Neutrophil (primary cell): Measurements from ENCODE around the gene HERPUD2.
"Not testable (repeated sequence)": the region's sequence is repeated elsewhere in the genome, so short reads cannot be mapped to it uniquely, and the experiment has no call there.

Source experiments
- H3K27ac ChIP-seq: fragments of 200-600 bp; sonication (generic); 2 replicates; pipeline ENCODE4 v1.5.1; 2016; ENCODE audit warnings: mild to moderate bottlenecking, moderate library complexity
- H3K27me3 ChIP-seq: fragments of 200-600 bp; sonication (generic); 2 replicates; pipeline ENCODE4 v1.6.0; 2016; ENCODE audit warnings: mild to moderate bottlenecking
- H3K36me3 ChIP-seq: fragments of 200-600 bp; sonication (generic); 2 replicates; pipeline ENCODE4 v1.5.1; 2017
- H3K4me1 ChIP-seq, 2 experiments: fragments of 200-600 bp in 1 of 2; sonication (generic) in 1 of 2; 1 replicate in 1 of 2; 2 replicates in 1 of 2; pipeline versions ENCODE4 v1.5.1 to v1.6.1; 2013 to 2016; ENCODE audit warnings: low read depth in 1 of 2, low read length in 1 of 2, mild to moderate bottlenecking in 1 of 2, moderate library complexity in 1 of 2; ENCODE audit not compliant: control insufficient read depth in 1 of 2, insufficient read depth in 1 of 2
- H3K4me3 ChIP-seq, 2 experiments: fragments of 200-600 bp in 1 of 2; sonication (generic) in 1 of 2; 1 replicate in 1 of 2; 2 replicates in 1 of 2; pipeline ENCODE4 v1.5.1; 2013 to 2016; ENCODE audit warnings: low read depth in 1 of 2, low read length in 1 of 2, mild to moderate bottlenecking in 1 of 2, moderate library complexity in 1 of 2
- H3K9me3 ChIP-seq: fragments of 200-600 bp; sonication (generic); 2 replicates; pipeline ENCODE4 v1.5.1; 2016
- TF ChIP-seq, protein P1 (sequence below): fragments of 200-600 bp; sonication (generic); IDR thresholded peaks from 2 replicates; pipeline ENCODE4 v1.5.1; 2016; ENCODE audit warnings: antibody characterized with exemption

The HERPUD2 gene

DNA sequence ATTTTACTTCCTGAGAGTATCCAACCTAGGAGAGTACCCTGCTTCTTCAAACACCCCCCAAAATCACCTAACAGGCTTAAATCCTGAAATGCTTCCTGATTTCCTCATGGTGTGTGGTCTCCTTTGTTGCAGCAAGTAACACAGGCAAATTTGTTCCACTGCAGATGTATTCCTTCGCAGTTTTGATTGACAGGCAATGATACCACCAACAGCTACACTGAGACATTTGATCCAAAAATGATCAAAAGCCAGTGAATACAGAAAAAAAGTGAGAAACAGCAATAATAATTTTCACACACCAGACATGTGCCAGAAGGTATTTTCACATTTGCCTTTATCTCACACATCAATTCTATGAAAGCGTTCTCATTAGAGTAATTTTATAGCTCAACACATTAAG lies 95.9 kb downstream of the HERPUD2 start:
- TF ChIP-seq, protein P1, sequence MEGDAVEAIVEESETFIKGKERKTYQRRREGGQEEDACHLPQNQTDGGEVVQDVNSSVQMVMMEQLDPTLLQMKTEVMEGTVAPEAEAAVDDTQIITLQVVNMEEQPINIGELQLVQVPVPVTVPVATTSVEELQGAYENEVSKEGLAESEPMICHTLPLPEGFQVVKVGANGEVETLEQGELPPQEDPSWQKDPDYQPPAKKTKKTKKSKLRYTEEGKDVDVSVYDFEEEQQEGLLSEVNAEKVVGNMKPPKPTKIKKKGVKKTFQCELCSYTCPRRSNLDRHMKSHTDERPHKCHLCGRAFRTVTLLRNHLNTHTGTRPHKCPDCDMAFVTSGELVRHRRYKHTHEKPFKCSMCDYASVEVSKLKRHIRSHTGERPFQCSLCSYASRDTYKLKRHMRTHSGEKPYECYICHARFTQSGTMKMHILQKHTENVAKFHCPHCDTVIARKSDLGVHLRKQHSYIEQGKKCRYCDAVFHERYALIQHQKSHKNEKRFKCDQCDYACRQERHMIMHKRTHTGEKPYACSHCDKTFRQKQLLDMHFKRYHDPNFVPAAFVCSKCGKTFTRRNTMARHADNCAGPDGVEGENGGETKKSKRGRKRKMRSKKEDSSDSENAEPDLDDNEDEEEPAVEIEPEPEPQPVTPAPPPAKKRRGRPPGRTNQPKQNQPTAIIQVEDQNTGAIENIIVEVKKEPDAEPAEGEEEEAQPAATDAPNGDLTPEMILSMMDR, result no peak
- Histone ChIP-seq H3K9me3 (no peaks in the 10 kb centered on the region), H3K4me1 (no peaks in the 10 kb centered on the region), H3K4me3 (no peak overlapping the region), H3K27ac (no peak overlapping the region), H3K27me3 (no peaks in the 10 kb centered on the region), H3K36me3 (no peaks in the 10 kb centered on the region)

DNA sequence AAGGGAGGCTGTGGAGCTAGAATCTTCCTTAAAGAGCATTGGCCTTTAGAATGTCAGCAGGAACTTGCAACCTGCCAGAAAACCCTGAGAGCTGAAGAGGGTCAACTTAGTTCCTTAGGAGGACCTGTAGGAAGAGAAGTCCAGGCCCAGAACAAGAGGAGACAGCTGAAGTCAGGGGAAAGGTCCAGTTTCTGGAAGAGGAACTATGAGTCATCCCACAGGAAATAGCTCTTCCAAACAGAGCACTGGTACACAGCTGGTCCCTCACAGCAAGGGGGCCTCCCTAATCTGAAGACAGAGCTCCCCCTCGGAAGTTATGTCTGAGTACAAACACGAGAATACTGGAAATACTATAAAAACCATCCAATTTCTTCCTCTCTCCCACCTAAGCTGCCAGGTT lies 98.9 kb downstream of the HERPUD2 start:
- H3K27ac ChIP-seq, result no peak overlapping the region
- H3K27me3 ChIP-seq, result no peaks in the 10 kb centered on the region
- no peaks in the 10 kb centered on the region for H3K4me1 ChIP-seq
- H3K36me3 ChIP-seq, result no peaks in the 10 kb centered on the region
- H3K9me3 ChIP-seq, result no peaks in the 10 kb centered on the region
- TF ChIP-seq, protein P1, result no peak
- H3K4me3 ChIP-seq, result no peak overlapping the region

DNA sequence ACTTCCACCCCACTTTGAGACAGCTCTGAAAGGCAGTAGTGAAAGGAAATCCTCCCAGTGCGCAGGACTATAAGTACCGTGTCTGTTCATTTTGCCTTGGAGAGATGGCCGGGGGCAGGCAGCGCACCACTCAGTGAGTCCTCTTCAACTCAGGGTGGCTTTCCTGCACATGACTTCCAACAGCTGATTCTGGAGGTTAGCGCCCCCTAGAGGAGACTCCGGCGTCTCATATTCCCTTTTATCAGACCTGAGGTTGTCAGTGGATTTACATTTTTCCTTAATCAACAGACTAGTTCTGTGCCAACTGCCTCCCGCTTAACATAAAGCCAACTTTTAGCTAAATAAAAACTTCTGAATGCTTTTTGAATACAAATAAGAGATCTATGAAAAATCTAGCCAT lies 101.0 kb downstream of the HERPUD2 start:
- TF ChIP-seq, protein P1, result no peak
- Histone ChIP-seq H3K27ac (no peak overlapping the region), H3K36me3 (no peaks in the 10 kb centered on the region), H3K4me3 (no peak overlapping the region), H3K9me3 (no peaks in the 10 kb centered on the region), H3K4me1 (no peaks in the 10 kb centered on the region), H3K27me3 (no peaks in the 10 kb centered on the region)

DNA sequence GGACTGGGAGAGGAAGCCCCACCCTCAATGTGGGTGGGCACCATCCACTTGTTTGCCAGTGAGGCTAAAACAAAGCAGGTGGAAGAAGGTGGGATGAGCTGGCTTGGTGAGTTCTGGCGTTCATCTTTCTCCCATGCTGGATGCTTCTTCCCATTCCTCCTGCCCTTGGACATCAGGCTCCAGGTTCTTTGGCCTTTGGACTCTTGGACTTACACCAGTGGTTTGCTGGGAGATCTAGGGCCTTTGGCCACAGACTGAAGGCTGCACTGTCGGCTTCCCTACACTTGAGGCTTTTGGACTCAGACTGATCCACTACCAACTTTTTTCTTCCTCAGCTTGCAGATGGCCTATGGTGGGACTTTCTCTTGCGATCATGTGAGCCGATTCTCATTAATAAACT lies 106.3 kb downstream of the HERPUD2 start:
- TF ChIP-seq, protein P1, result no peak
- Histone ChIP-seq H3K27ac (no peak overlapping the region), H3K4me1 (no peaks in the 10 kb centered on the region), H3K27me3 (peaks cover 20% of the 10 kb centered on the region), H3K9me3 (no peaks in the 10 kb centered on the region), H3K4me3 (no peak overlapping the region), H3K36me3 (no peaks in the 10 kb centered on the region)

DNA sequence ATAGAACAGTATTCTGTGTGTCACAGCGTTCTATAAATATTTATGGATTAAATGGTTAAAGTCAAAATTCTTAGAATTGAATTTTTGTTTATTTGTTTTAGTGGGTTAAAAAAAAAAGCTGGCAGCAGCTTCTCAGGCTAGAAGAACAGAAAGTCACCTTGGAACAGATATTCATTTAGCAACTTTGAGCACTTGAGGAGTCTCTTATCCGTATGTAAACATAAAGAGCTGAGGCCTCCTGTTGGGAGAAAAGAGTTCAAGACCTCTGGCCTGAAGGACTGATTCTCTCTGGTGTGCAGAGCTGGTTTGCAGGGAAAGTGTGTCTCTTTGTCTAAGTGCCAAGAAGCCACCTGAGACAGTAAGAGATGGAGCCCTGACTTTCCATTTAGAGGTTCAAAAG lies 109.9 kb downstream of the HERPUD2 start:
- H3K27me3 ChIP-seq, result peaks cover 25% of the 10 kb centered on the region
- H3K27ac ChIP-seq, result no peak overlapping the region
- no peaks in the 10 kb centered on the region for H3K4me1 ChIP-seq
- H3K36me3 ChIP-seq, result no peaks in the 10 kb centered on the region
- H3K4me3 ChIP-seq, result no peak overlapping the region
- TF ChIP-seq, protein P1, result no peak
- no peaks in the 10 kb centered on the region for H3K9me3 ChIP-seq

DNA sequence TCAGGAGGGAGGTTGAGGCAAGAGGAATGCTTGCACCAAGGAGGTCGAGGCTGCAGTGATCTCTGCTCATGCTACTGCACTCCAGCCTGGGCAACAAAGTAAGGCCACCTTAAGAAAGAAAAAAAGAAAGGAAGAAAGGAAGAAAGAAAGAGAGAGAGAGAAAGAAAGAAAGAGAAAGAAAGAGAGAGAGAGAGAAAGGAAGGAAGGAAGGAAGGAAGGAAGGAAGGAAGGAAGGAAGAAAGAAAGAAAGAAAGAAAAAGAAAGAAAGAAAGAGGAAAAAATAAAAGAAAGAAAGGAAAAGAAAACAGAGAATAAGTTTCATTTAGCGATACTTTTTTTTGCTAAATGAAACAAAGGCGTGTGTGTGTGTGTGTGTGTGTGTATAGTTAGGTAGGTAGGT lies 110.4 kb downstream of the HERPUD2 start:
- H3K36me3 ChIP-seq, H3K4me1 ChIP-seq, H3K4me3 ChIP-seq, H3K27ac ChIP-seq, H3K9me3 ChIP-seq: not testable (repeated sequence)
- H3K27me3 ChIP-seq, result peaks cover 25% of the 10 kb centered on the region
